GM21723 (cell line): ENCODE data around the gene ACTG2.
"Not testable (repeated sequence)": the region's sequence is repeated elsewhere in the genome, so short reads cannot be mapped to it uniquely, and the experiment has no call there.

Source experiments
- ATAC-seq: cut with Tn5 transposase; IDR thresholded peaks from one replicate; pipeline ENCODE4 v1.9.1; 2021; ENCODE audit warnings: mild to moderate bottlenecking, moderate library complexity; ENCODE audit not compliant: unreplicated experiment

The ACTG2 gene

GRCh38 chr2:73931531-73932500 lies 39.0 kb downstream of the ACTG2 start:
- no peak for ATAC-seq

GRCh38 chr2:73933194-73933593 lies 40.4 kb downstream of the ACTG2 start:
- ATAC-seq = no peak

- no peak for ATAC-seq
Measured at GRCh38 chr2:73935641-73936040, 42.8 kb downstream of the ACTG2 start.

GRCh38 chr2:73937103-73937885 lies 44.5 kb downstream of the ACTG2 start:
- no peak for ATAC-seq

- ATAC-seq = no peak
Measured at GRCh38 chr2:73937899-73938298, 45.1 kb downstream of the ACTG2 start.

- ATAC-seq = no peak
Measured at GRCh38 chr2:73938718-73939352, 46.0 kb downstream of the ACTG2 start.

- no peak for ATAC-seq
Measured at GRCh38 chr2:73939419-73939818, 46.6 kb downstream of the ACTG2 start.

- ATAC-seq = not testable (repeated sequence)
Measured at GRCh38 chr2:73940066-73940465, 47.3 kb downstream of the ACTG2 start.

- ATAC-seq = no peak
Measured at GRCh38 chr2:73942664-73943063, 49.9 kb downstream of the ACTG2 start.

- no peak for ATAC-seq
Measured at GRCh38 chr2:73944714-73945113, 51.9 kb downstream of the ACTG2 start.

GRCh38 chr2:73946215-73946614 lies 53.4 kb downstream of the ACTG2 start:
- ATAC-seq = no peak

- ATAC-seq = no peak
Measured at GRCh38 chr2:73946666-73947065, 53.9 kb downstream of the ACTG2 start.

GRCh38 chr2:73947412-73948018 lies 54.7 kb downstream of the ACTG2 start:
- no peak for ATAC-seq

- no peak for ATAC-seq
Measured at GRCh38 chr2:73949802-73950201, 57.0 kb downstream of the ACTG2 start.

- ATAC-seq = no peak
Measured at GRCh38 chr2:73952499-73953446, 60.0 kb downstream of the ACTG2 start.

GRCh38 chr2:73956218-73956865 lies 63.5 kb downstream of the ACTG2 start:
- ATAC-seq = no peak

- ATAC-seq = no peak
Measured at GRCh38 chr2:73961274-73961673, 68.5 kb downstream of the ACTG2 start.

- ATAC-seq = no peak
Measured at GRCh38 chr2:73961823-73962615, 69.2 kb downstream of the ACTG2 start.

GRCh38 chr2:73962798-73963197 lies 70.0 kb downstream of the ACTG2 start:
- no peak for ATAC-seq
